HG03159 (cell line): ENCODE results near the gene ARSG.
"Not testable (repeated sequence)": the region's sequence is repeated elsewhere in the genome, so short reads cannot be mapped to it uniquely, and the experiment has no call there.

Experiments
- ATAC-seq: cut with Tn5 transposase; IDR thresholded peaks from one replicate; pipeline ENCODE4 v1.9.1; 2021; ENCODE audit warnings: mild to moderate bottlenecking, moderate library complexity; ENCODE audit not compliant: unreplicated experiment

ARSG gene

DNA sequence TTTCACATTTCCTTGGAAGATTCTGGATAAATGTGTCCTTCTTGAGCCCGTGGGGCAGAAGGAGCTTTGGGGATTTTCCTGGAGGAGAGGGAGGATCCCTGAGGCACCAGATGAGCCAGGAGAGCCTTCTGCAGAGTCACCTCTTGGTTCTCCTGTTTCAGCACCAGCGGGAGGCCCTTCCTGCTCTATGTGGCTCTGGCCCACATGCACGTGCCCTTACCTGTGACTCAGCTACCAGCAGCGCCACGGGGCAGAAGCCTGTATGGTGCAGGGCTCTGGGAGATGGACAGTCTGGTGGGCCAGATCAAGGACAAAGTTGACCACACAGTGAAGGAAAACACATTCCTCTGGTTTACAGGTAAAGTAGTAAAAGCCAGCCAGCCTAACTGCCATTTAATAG is 77.1 kb downstream of the ARSG start:
- no peak for ATAC-seq

DNA sequence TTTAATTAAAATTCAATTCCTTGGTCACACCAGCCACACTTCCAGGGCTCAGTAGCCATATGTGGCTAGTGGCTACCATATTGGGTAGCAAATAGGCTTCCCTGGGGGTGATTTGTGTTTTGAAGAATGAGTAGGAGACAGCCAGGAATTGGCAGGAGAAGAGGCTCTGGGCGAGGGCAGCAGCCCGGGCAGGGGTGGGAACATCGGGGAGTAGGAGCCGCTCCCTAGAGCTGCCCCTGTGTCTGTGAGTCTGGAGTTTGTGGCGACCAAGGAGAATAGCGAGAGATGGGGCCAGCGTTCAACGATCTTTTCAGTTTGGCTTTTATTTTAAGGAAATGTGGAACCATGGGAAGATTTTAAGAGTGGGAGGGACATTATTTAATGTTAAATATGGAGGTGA is 84.3 kb downstream of the ARSG start:
- ATAC-seq = no peak

DNA sequence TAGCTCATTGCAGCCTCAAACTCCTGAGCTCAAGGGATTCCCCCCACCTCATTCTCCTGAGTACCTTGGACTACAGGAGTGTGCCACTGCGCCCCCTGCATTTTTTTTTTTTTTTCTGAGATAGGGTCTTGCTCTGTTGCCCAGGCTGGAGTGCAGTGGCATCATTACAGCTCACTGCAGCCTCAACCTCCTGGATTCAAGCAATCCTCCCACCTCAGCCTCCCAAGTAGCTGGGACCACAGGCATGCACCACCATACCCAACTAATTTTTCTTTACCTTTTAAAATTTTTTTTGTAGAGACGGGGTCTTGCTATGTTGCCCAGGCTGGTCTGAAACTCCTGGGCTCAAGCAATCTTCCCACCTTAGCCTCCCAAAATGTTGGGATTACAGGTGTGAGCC is 84.9 kb downstream of the ARSG start:
- not testable (repeated sequence) for ATAC-seq

DNA sequence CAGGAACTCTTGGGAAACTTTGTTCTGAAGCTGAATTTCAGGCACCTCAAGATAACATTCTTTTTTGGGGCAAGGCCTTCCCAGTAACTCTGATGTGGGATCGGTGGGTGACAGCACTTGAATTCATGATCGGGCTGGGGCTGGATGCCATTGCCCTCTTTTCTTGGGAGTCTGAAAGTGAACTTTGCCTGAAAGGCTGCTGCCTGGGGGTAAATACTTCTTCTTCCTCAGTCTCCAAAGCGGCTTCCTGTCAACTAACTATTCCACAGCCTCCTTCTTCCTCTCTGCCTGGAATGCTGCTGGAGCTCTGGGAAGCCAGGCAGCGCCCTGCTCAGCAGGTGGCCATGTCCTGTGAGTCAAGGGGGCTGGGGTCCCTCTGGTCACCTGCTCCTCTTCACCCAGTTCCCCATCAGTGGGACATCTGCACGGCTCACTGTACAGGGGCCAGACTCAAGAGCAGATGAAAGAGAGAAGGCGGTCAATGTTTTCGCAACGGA is 86.5 kb downstream of the ARSG start:
- ATAC-seq = no peak

DNA sequence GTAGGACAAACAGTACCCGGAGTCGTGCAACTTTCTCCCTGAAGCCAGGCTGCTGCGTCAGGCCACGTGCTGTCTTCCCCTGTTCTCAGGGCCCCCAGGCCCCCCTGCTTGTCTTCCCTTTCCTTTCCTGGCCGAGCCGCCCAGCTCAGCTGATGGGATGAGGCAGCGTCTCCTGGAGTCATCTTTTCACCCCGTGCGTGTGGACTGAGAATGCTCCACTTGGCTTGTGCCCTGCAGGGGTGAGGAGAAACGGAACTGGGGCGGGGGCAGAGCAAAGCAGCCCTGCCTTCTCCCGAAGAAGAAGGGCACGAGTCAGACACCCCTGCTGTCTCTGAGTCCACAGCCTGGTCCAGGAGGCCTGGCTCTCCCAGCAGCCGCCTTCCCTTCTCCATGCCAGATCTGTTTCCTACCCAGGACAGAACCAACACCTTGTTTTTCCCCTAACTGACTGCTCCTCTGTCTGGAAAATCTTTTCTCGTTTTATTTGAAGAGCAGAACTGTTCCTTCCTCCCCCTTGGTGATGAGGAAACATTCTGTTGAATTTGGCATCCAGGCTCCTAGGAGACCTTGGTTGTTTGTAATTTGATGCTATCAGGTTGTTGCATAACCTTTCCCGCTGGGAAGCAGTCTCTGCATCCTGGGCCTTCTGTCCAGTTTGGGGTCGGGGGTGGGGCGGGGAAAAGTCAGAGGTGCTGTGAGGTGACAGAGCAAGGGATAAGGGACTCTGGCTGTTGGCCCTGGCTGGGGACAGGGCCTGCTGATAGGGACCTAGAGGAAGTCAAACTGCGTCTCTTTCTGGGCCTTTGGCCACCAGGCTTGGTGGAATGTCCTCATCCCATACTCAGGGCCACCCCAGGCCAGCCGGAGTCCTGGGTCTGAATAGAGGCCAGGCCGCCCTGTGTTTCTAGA is 87.2 kb downstream of the ARSG start:
- ATAC-seq = no peak

DNA sequence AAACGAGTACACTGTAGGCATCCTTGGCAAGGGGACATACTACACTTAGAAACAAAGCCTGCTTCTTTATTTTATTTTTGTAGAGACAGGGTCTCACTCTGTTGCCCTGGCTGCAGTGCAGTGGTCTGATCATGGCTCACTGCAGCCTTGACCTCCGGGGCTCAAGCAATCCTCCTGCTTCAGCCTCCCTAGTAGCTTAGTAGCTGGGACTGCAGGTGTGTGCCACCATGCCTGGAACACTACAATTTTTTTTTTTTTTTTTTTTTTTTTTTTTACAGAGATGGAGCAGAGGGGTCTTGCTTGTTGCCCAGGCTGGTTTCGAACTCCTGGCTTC is 87.8 kb downstream of the ARSG start:
- ATAC-seq = no peak

DNA sequence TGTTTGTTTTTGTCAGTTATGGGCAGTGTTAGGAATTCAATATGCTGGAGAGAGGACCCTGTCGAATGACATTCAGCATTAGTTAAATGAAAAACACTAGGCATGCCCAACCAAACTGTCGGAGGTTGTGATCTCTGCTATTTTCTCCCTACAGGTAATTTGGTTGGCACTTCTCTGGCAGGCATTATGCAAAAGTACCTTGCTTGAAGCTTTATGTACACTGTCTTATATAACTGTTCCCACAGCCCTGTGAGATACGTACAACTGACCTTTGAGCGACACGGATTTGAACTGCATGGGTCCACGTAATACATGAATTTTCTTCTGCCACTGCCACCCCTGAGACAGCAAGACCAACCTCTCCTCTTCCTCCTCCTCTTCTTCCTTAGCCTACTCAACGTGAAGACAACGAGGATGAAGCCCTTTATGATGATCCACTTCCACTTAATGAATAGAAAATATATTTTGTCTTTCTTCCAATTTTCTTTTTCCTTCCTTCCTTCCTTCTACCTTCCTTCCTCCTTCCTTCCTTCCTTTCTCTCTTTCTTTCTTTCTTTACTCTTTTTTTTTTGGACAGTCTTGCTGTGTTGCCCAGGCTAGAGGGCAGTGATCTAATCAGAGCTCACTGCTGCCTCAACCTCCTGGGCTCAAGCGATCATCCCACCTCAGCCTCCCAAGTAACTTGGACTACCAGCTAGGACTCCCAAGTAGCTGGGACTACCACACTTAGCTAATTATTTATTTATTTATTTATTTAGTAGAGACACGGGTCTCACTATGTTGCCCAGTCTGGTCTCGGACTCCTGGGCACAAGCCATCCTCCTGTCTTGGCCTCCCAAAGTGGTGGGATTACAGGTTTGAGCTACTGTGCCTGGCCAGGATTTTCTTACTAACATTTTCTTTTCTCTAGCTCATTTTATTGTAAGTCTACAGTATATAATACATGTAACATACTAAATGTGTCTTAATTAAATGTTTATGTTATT is 88.7 kb downstream of the ARSG start:
- no peak for ATAC-seq

DNA sequence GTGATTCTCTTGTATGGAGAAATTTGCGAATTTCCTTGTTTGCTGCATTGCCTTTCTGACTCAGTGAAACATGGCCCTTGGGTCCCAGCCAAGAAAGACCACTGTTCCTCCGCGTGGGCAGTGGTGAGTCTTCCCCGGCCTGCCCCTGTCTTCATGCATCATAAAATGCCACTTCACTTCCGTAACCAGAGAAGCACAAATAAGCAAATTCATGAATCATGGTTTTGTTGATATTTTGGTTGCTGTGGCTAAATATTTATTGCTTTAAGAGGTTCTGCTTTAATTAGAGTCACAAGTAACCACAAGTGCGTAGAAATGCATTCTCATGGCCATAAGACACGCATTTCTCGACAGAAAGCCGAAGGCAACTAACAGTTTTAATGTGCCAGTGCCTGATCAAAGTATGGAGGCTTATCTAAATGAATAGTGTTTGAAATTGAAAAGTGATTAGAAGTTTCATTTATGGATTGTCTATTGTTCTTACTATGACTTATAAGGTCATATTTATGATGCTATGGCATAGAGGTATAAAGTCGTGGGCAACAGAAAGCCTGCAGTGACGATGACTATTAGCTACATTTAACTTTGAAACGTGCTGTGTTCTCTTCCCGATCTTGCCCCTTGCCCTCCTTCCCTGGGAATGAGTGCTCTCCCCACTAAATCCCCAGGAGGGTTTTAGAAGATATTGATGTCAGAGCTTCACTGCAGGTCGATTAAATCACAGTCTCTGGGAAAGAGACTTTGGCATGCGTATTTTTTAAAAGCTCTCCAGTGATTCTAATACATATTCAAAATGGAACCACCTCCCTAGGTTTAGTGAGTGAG is 90.0 kb downstream of the ARSG start:
- no peak for ATAC-seq

DNA sequence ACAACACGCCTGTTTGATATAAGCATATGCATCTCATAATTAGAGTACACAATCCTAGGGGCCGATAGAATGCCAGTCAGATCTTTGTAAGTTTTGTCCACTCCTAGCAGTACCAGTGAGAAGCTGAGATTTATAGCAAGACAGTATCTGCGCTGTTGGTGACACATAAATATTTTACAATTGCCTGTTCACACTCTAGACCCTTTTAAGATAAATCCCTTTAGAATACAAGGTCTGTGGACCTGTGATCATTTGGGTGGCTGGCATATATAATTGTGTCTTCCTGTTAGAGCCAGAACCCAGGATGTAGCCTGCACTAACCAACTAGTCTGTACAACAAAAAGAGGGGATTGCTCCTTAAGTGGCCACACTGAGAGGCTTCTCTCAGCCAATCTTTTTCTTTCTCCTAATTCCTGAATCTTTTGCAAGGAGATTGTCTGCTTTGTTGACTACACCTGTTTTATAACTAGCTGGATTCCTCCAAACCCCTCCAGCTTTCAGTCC is 91.3 kb downstream of the ARSG start:
- no peak for ATAC-seq

DNA sequence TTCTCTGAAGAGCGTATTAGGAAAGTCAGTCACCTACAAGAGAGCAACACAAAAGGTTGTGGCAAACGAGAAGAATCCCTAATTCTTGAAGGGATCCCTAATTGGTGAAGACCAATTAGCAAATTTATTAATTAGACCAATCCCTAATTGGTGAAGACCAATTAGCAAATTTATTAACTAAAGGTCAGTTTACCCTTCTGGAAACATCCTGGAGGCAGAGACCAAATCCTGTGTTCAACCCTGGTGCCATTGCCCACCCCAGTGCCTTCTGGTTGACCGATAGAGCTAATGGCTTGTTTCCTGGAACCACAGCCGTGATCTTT is 91.8 kb downstream of the ARSG start:
- no peak for ATAC-seq

DNA sequence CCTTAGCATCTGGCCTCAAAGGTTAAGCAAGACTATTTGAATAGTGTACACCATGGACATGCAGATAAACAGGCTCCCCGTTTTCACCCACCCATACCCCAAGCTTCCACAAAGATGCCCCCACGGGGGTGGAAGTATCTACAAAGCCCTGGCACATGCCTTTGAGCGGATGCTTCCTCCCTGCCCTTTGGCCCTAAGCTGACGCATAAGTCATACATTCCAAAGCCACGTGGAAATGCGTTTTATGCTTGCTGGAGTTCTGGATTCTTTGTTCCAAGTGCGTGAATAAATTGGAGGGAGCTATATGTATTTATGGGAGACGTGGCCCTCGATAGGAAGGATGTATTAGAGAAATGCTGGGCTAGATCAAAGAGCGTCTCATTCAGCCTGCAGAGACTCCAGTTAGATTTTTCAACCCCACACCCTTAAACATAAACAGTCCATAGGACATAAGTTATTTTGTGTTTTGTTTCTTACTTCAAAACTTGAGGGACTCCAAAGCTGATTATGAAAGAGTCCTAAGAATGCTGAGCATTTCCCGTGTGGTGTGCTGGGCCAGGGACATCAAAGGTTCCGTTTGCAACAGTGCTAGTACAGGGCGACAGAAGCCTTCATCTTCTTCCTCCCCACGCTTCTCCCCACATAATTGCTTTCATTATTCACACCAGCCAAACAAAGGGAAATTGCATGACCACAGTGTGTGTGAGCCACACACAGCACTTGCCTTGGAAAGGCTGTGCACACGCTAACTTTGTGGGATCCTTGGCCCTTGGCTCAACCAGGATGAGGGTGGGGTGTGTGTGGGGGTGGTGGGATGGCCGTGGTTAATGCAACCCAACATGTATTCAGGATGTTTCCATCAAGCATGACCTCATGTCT is 92.4 kb downstream of the ARSG start:
- ATAC-seq = no peak

DNA sequence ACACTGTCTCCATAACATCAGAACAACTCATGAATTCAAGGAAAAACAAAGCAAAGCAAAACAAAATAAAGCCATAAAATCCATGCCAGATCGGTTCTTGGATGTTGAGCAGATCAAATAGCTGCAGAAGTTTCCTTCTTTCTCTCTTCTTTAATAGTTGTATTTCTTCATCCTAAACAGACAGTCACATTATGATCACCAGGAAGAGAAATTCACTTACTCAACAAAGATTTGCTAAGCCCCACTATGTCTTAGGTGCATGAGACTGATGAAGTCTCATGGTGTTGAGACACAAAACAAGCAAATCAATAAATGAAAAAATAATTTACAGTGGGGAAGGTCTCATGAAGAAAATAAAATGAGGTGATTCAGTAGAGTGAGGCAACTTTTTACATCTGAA is 93.2 kb downstream of the ARSG start:
- no peak for ATAC-seq

DNA sequence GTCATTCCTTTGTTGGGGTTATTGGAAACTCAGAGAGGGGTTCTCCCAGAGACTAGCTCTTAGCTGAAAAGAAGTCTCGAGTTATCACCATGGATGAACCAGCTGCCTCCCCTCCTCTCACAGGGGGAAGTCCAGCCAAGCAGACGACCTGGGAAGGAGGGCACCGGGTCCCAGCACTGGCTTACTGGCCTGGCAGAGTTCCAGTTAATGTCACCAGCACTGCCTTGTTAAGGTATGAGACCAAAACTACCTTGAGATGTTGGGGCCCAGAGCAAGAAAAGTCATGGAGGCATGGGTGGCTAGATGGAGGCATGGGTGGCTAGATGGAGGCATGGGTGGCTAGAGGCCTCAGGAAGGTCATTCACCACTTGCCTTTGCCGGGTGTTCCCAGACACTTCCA is 93.6 kb downstream of the ARSG start:
- no peak for ATAC-seq

DNA sequence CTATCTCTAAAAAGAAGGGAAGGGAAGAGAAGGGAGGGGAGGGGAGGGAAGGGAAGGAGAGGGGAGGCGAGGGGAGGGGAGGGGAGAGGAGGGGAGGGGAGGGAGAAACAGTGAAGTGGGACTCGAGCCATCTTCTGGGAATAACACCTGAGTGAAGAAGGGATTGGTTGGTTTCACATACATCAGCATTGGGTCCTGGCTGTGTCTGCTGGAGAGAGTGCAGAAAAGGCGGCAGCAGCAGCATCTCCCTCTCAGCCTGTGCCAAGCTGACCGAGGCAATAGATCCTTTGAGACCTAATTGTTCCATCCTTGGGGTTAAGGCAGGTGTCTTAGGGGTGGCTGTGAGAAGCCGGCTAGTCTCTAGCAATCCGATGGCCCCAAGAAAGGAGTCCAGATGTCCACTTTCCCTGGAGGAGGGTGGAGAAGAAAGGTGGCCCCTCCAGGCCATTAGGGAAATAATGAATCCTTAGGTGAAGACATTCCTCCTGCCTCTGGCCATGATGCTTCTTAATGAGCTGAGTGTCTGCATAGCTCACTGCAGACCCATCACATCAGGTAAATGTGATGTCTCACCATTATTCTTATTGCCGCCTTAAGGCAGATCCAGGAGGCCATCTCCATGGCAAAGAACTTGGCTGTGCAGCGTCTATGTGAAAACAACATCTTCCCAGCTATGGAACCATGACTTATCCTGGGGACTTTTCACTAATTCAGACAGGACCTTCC is 94.4 kb downstream of the ARSG start:
- no peak for ATAC-seq

DNA sequence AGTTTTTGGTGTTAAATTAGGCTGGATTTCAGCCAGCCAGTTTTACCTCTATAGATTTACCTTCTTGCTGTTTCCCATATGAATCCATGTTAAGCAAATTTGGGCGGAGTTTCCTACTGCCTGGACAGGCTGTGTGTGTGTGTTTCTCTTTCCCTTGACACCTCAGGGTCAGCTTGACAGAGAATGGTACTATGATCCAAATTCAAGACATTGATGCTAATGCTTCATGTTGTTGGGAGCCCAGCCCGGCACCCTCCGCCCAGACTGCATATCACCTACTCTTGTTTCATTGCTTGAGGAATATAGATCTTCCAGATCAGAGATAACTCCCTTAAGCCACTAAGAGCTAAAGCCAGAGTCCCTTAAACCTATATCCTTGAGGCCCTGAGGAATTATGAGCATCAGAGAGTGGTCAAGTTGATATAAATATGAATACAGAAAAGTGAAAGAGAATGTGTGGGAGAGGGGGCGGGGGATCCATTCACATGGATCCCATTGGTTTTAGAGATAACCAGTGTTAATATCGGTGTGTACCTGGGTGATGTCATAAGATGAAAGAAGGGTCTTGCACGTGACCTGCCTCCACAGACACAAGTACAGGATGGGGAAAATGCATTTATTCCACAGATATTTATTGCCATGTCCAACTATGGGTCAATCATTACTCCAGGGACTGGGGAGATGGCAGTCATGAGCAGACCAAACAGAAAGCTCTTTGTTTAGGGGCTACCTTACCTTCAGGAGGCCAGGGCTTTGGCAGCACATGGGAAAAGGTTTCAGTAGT is 96.3 kb downstream of the ARSG start:
- no peak for ATAC-seq

DNA sequence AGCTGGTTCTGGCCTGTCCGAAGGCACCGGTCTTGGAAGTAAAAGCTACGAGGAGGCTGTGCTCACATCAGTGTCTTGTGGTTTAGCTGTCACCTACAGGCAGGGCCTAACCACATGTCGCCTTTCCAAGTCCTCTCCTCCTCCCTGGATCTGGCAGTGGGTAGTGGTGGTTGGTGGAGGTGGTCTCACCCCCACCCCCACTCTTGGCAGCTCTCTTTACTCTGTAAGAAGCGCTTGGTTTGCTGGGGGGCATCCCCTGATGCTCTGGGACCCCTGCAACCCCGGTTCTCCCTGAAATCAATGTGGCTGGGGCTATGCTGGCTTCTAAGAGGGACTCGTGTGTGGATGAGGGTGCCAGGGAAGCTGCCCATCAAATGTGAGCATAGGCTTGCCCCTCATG is 97.7 kb downstream of the ARSG start:
- no peak for ATAC-seq

DNA sequence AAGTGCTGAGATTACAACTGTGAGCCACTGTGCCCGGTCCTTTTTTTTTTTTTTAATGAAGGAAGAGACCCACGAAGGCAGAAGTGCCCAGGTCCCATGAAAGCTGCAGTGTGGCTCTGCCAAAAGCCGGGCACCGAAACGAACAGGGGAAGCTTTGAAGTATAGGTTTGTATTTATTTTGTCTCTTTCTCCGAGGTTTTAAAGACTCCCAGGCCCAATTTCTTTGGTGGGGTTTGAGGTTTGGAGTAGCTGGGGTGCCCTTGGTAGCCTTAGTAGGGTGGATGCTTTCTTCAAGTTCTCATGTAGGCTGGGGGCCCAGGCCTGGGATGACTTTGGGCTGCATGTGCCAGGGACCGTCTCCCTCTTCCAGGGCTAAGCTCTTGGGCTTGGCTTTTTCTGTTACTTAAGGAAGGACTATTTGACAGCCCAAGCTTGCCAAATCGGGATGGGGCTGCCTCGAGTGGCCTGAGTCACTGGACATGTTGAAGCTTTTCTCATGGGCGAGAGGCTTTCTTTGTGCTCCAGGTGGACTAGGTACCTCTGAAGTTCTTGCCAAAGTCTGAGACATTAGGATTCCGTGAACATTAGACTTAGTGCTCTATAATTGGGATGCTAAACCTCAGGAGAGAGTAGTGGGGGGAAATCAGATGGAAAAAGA is 99.7 kb downstream of the ARSG start:
- ATAC-seq = no peak
